Activated CD8-positive, alpha-beta memory T cell treated with anti-CD3 and anti-CD28 coated beads for 24 hours (primary cell): ENCODE data around the gene ABCA1.

ENCODE experiments used
- DNase-seq: peaks from one replicate; pipeline ENCODE4 v3.0.0-alpha.2; 2020

The ABCA1 gene

DNA sequence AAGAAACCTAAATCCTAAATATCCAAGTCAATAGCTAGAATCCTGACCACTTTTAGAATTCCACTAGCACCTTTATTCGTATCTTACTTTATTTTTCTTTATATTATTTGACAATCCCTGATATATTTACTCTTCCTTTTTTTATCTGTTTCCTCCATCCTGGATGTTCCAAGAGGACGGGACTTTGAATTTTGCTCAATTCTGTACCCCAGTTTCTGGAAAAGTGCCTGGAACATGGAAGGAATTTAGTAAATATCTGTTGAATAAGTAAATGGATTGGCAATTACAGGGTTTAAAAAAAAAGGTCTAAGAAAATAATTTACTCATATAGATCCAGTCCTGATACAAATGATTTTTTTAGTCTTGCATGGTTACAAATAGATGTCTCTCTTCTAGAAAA is 181.7 kb downstream of the ABCA1 start:
- DNase-seq = no peak

DNA sequence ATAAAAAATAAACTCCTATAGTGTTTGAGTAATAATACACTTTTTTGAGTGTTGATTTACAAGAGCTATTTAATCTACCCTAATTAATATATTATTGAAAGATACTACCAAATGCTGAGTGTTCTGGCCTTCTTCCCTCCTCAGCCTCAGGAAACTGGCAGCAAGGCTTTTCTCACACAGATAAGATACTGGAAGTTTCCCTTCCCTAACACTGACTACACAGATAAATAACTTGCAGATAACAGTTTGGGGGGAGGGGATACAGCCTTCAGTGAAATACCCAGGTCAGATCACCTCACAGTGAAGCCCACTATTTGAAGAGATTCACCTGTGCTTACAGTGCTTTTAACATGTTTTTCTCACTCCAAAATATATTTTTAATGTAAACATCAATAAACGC is 182.1 kb downstream of the ABCA1 start:
- no peak for DNase-seq

DNA sequence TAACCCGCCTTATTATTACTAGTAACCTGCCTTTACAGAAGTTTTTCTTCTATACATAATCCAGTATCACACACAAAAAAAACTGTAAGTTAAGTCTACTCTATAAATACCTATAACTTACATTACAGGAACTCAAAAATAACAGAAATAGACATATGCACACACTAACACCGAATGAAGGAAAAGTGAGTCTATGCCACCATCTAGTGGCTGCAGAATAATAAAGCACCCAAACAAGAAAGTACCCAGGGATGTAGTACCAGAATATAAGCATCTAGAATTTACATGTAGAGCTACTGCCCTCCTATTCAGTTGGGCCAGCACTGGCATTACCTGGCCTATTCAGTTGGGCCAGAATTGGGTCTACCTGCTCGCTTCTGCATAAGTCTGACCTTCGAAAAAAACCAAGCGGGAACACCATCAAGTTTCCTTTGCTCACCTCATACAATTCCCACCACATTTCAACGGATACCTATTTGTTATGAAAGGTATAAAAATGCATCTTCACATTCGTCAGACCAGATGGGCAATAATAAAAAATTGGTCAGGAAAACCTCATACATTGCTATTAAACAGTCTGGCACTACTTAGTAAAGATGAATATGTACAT is 184.5 kb downstream of the ABCA1 start:
- DNase-seq = no peak

DNA sequence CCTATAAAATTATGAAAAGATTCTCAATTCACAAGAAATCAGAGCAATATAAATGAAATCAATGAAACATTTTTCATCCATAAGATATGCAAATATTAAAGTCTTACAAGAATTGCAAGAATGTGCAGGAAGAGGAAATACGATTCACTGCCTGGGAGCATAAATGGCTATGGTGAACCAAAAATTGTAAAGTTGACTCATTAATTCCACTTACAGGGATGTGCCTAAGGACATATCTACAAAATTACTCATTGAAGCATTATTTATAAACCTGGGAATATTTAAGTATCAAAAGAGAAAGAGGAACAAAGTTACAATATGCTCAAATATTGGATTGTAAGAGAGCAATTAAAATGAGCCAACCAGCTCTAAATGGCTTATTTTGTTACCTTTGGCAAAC is 187.3 kb downstream of the ABCA1 start:
- DNase-seq = no peak

DNA sequence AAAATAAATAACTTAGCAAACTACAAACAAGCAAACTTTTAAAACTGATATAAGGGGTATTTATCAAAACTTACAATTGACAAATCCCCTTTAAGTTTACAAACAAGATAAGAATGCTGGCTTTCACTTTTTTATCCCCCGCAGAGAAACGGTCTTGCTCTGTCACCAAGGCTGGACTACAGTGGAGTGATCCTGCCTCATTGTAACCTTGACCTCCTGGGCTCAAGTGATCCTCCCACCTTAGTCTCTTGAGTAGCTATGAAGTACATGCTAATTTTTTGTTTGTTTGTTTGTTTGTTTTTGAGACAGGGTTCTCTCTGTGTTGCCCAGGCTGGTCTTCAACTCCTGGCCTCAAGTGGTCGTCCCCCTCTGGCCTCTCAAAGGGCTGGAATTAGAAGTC is 189.5 kb downstream of the ABCA1 start:
- DNase-seq = no peak
